HEK293 (cell line): ENCODE results near the gene CDC40.

Experiments
- CTCF ChIA-PET: fragments of 350-600 bp; formaldehyde crosslinking; extraction: SDS; loops from one replicate; lab custom pipeline; 2021; ENCODE audit warnings: antibody characterized with exemption; lab: Yijun Ruan, JAX
- POLR2A ChIA-PET: fragments of 300-600 bp; formaldehyde crosslinking; extraction: SDS; loops from one replicate; lab custom pipeline; 2020; ENCODE audit warnings: antibody characterized with exemption, inconsistent platforms; lab: Yijun Ruan, JAX
- H3K27ac ChIP-seq: fragments of 200-500 bp; sonication (Bioruptor generic); 2 replicates; pipeline ENCODE4 v1.5.1; 2014; ENCODE audit warnings: low read depth, low read length, control low read depth, inconsistent platforms; ENCODE audit errors: extremely low read depth
- H3K36me3 ChIP-seq, 2 experiments: fragments of 200-500 bp in 1 of 2; sonication (Bioruptor generic) in 1 of 2; 1 replicate in 1 of 2; 2 replicates in 1 of 2; pipeline ENCODE4 v1.5.1; 2014 to 2017; ENCODE audit warnings: inconsistent platforms in 2 of 2, low read length in 2 of 2; ENCODE audit not compliant: control insufficient read depth in 2 of 2, insufficient read depth in 1 of 2
- H3K4me1 ChIP-seq: fragments of 200-500 bp; sonication (Bioruptor generic); 2 replicates; pipeline ENCODE4 v1.5.1; 2014; ENCODE audit warnings: mild to moderate bottlenecking, low read length, inconsistent platforms; ENCODE audit not compliant: control insufficient read depth, insufficient read depth
- H3K4me3 ChIP-seq: 2 replicates; pipeline ENCODE4 v1.5.1; 2011; ENCODE audit warnings: low read depth, mild to moderate bottlenecking, control low read depth, low read length, moderate library complexity
- H3K9me3 ChIP-seq: fragments of 200-500 bp; sonication (Bioruptor generic); 2 replicates; pipeline ENCODE4 v1.5.1; 2014; ENCODE audit warnings: low read depth, low read length, inconsistent platforms; ENCODE audit not compliant: control insufficient read depth, insufficient read depth
- MEIS1 ChIP-seq: sonication (generic); formaldehyde crosslinking; IDR thresholded peaks from 2 replicates; pipeline ENCODE4 v1.8.1; 2022; ENCODE audit warnings: missing genetic modification reagents, mild to moderate bottlenecking, borderline replicate concordance
- PATZ1 ChIP-seq: fragments of 450-650 bp; formaldehyde crosslinking; IDR thresholded peaks from 2 replicates; pipeline ENCODE4 v1.5.1; 2016; ENCODE audit warnings: missing biosample characterization, missing genetic modification characterization
- REPIN1 ChIP-seq: fragments of 450-650 bp; formaldehyde crosslinking; IDR thresholded peaks from 2 replicates; pipeline ENCODE4 v1.5.1; 2017; ENCODE audit warnings: missing biosample characterization, missing genetic modification characterization, low read depth
- TRIM28 ChIP-seq: IDR thresholded peaks from 2 replicates; pipeline ENCODE4 v1.6.1; 2011; ENCODE audit warnings: low read length, control low read depth, borderline replicate concordance
- YY1 ChIP-seq: fragments of 450-650 bp; formaldehyde crosslinking; IDR thresholded peaks from 2 replicates; pipeline ENCODE4 v1.5.1; 2018; ENCODE audit warnings: missing biosample characterization, missing genetic modification characterization
- ZNF148 ChIP-seq: fragments of 450-650 bp; formaldehyde crosslinking; IDR thresholded peaks from 2 replicates; pipeline ENCODE4 v1.5.0; 2017; ENCODE audit warnings: missing biosample characterization, missing genetic modification characterization, borderline replicate concordance
- ZNF2 ChIP-seq: fragments of 450-650 bp; formaldehyde crosslinking; IDR thresholded peaks from 2 replicates; pipeline ENCODE4 v1.5.1; 2016; ENCODE audit warnings: missing biosample characterization, missing genetic modification characterization
- ZNF416 ChIP-seq: fragments of 450-650 bp; formaldehyde crosslinking; IDR thresholded peaks from 2 replicates; pipeline ENCODE4 v1.5.1; 2016; ENCODE audit warnings: missing biosample characterization, missing genetic modification characterization
- ZNF423 ChIP-seq: fragments of 450-650 bp; formaldehyde crosslinking; IDR thresholded peaks from 2 replicates; pipeline ENCODE4 v1.5.1; 2016; ENCODE audit warnings: missing biosample characterization, missing genetic modification characterization
- ZNF501 ChIP-seq: fragments of 450-650 bp; formaldehyde crosslinking; IDR thresholded peaks from 2 replicates; pipeline ENCODE4 v1.5.1; 2016; ENCODE audit warnings: missing biosample characterization, missing genetic modification characterization
- ZNF510 ChIP-seq: fragments of 450-650 bp; formaldehyde crosslinking; IDR thresholded peaks from 2 replicates; pipeline ENCODE4 v1.5.1; 2018; ENCODE audit warnings: mild to moderate bottlenecking, missing genetic modification characterization, missing biosample characterization; ENCODE audit not compliant: insufficient replicate concordance
- ZNF513 ChIP-seq: fragments of 450-650 bp; IDR thresholded peaks from 2 replicates; pipeline ENCODE4 v1.5.1; 2018; ENCODE audit warnings: missing biosample characterization, missing genetic modification characterization
- ZNF571 ChIP-seq: fragments of 450-650 bp; formaldehyde crosslinking; IDR thresholded peaks from 2 replicates; pipeline ENCODE4 v1.5.0; 2017; ENCODE audit warnings: missing biosample characterization, missing genetic modification characterization
- ZNF596 ChIP-seq: fragments of 450-650 bp; IDR thresholded peaks from 2 replicates; pipeline ENCODE4 v1.5.0; 2018; ENCODE audit warnings: missing biosample characterization, mild to moderate bottlenecking, missing genetic modification characterization, moderate library complexity
- ZNF629 ChIP-seq: fragments of 450-650 bp; formaldehyde crosslinking; IDR thresholded peaks from 2 replicates; pipeline ENCODE4 v1.5.1; 2017; ENCODE audit warnings: missing biosample characterization, missing genetic modification characterization
- TF ChIP-seq, protein P1 (sequence below): fragments of 450-650 bp; formaldehyde crosslinking; IDR thresholded peaks from 2 replicates; pipeline ENCODE4 v1.5.1; 2016; ENCODE audit warnings: missing biosample characterization, missing genetic modification characterization
- TF ChIP-seq, protein P2 (sequence below): fragments of 450-650 bp; formaldehyde crosslinking; IDR thresholded peaks from 2 replicates; pipeline ENCODE4 v1.5.1; 2016; ENCODE audit warnings: missing biosample characterization, missing genetic modification characterization

The CDC40 gene

DNA sequence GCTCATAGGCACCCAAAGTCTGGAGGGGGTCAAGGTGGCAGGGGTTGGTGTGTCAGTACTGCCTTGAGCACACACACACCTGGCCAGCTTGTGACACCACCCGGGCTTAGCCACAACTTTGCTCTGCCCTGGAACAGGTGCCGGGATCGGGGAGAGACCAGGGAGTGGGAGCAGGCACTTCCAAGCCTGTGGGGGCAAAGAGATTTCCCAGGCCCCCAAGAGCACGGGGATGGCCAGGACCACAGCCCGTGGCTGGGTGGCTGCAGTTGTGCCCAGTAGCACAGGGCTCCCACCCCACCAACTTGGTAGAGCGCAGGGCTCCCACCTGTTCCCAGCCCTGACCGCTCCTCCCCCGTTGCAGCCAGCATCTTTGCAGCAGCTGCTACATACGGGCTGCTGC is 41.2 kb upstream of the CDC40 start:
- no peaks in the 10 kb centered on the region for H3K4me1 ChIP-seq
- POLR2A ChIA-PET, result no interaction called here

More for the DNA sequence above, 41.2 kb upstream of the CDC40 start:
- Histone ChIP-seq H3K36me3 (peaks cover 0 to 15% of the 10 kb centered on the region in 2 experiments; a peak in 1 of 3 replicates), H3K9me3 (no peaks in the 10 kb centered on the region; the same call in 1 of the 2 replicates), H3K4me3 (no peak overlapping the region)
- no peak for TF ChIP-seq ZNF148 (tag by site-specific recombination)
- no peak for TF ChIP-seq PATZ1 (tag by site-specific recombination)
- TF ChIP-seq ZNF596 (tag by site-specific recombination), result no peak
- TF ChIP-seq ZNF416 (tag by site-specific recombination), result no peak
- no peak for TF ChIP-seq YY1 (tag by site-specific recombination)
- no peak for TF ChIP-seq ZNF571 (tag by site-specific recombination)
- no peak for TF ChIP-seq ZNF510 (tag by site-specific recombination)
- TF ChIP-seq, protein P1, sequence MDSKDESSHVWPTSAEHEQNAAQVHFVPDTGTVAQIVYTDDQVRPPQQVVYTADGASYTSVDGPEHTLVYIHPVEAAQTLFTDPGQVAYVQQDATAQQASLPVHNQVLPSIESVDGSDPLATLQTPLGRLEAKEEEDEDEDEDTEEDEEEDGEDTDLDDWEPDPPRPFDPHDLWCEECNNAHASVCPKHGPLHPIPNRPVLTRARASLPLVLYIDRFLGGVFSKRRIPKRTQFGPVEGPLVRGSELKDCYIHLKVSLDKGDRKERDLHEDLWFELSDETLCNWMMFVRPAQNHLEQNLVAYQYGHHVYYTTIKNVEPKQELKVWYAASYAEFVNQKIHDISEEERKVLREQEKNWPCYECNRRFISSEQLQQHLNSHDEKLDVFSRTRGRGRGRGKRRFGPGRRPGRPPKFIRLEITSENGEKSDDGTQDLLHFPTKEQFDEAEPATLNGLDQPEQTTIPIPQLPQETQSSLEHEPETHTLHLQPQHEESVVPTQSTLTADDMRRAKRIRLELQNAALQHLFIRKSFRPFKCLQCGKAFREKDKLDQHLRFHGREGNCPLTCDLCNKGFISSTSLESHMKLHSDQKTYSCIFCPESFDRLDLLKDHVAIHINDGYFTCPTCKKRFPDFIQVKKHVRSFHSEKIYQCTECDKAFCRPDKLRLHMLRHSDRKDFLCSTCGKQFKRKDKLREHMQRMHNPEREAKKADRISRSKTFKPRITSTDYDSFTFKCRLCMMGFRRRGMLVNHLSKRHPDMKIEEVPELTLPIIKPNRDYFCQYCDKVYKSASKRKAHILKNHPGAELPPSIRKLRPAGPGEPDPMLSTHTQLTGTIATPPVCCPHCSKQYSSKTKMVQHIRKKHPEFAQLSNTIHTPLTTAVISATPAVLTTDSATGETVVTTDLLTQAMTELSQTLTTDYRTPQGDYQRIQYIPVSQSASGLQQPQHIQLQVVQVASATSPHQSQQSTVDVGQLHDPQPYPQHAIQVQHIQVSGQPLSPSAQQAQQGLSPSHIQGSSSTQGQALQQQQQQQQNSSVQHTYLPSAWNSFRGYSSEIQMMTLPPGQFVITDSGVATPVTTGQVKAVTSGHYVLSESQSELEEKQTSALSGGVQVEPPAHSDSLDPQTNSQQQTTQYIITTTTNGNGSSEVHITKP, result no peak
- no peak for TF ChIP-seq REPIN1 (tag by site-specific recombination)
- TF ChIP-seq MEIS1, result no peak
- no peak for TF ChIP-seq ZNF2 (tag by site-specific recombination)
- no peak for TF ChIP-seq ZNF501 (tag by site-specific recombination)
- TF ChIP-seq ZNF513 (tag by site-specific recombination), result no peak
- TF ChIP-seq ZNF629 (tag by site-specific recombination), result no peak
- no peak for TF ChIP-seq ZNF423 (tag by site-specific recombination)
- no peak for TF ChIP-seq TRIM28
- TF ChIP-seq, protein P2, sequence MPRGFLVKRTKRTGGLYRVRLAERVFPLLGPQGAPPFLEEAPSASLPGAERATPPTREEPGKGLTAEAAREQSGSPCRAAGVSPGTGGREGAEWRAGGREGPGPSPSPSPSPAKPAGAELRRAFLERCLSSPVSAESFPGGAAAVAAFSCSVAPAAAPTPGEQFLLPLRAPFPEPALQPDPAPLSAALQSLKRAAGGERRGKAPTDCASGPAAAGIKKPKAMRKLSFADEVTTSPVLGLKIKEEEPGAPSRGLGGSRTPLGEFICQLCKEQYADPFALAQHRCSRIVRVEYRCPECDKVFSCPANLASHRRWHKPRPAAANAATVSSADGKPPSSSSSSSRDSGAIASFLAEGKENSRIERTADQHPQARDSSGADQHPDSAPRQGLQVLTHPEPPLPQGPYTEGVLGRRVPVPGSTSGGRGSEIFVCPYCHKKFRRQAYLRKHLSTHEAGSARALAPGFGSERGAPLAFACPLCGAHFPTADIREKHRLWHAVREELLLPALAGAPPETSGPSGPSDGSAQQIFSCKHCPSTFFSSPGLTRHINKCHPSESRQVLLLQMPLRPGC (tag by site-specific recombination), result no peak
- TF ChIP-seq, all 188 proteins: peak for 0
- H3K27ac ChIP-seq, result no peak overlapping the region
- CTCF ChIA-PET, result interaction anchor here (1.0 kb wide), 1 partner anchor 11 kb away, joined by 3 read pairs; no protein-coding TSS in a partner anchor
